Measurements from ENCODE around the gene LRRTM4.
"Not testable (repeated sequence)": the region's sequence is repeated elsewhere in the genome, so short reads cannot be mapped to it uniquely, and the experiment has no call there.

Gene LRRTM4

GRCh38 chr2:77155511-77155910, 366.7 kb downstream of the LRRTM4 start:
- no peak for DNase-seq

GRCh38 chr2:77149565-77149964, 372.6 kb downstream of the LRRTM4 start:
- DNase-seq, result no peak

GRCh38 chr2:77147153-77147552, 375.0 kb downstream of the LRRTM4 start:
- no peak for DNase-seq

- DNase-seq, result no peak
These were observed 377.4 kb downstream of the LRRTM4 start for GRCh38 chr2:77144772-77145171.

GRCh38 chr2:77142141-77142540, 380.0 kb downstream of the LRRTM4 start:
- DNase-seq, result no peak

GRCh38 chr2:77128479-77128878, 393.7 kb downstream of the LRRTM4 start:
- DNase-seq, result not testable (repeated sequence)

GRCh38 chr2:77127345-77127744, 394.8 kb downstream of the LRRTM4 start:
- DNase-seq, result no peak

- no peak for DNase-seq
These were observed 400.7 kb downstream of the LRRTM4 start for GRCh38 chr2:77121518-77121917.

GRCh38 chr2:77119333-77119732, 402.8 kb downstream of the LRRTM4 start:
- no peak for DNase-seq

GRCh38 chr2:77108915-77109314, 413.3 kb downstream of the LRRTM4 start:
- DNase-seq, result no peak

- no peak for DNase-seq
These were observed 417.2 kb downstream of the LRRTM4 start for GRCh38 chr2:77105008-77105407.

- no peak for DNase-seq
These were observed 417.6 kb downstream of the LRRTM4 start for GRCh38 chr2:77104554-77104953.

GRCh38 chr2:77102927-77103326, 419.2 kb downstream of the LRRTM4 start:
- no peak for DNase-seq

- DNase-seq, result no peak
These were observed 420.3 kb downstream of the LRRTM4 start for GRCh38 chr2:77101796-77102452.

- no peak for DNase-seq
These were observed 422.2 kb downstream of the LRRTM4 start for GRCh38 chr2:77099961-77100360.

- DNase-seq, result not testable (repeated sequence)
These were observed 426.7 kb downstream of the LRRTM4 start for GRCh38 chr2:77095525-77095924.

GRCh38 chr2:77095096-77095495, 427.1 kb downstream of the LRRTM4 start:
- no peak for DNase-seq

- not testable (repeated sequence) for DNase-seq
These were observed 433.8 kb downstream of the LRRTM4 start for GRCh38 chr2:77088424-77088823.

- no peak for DNase-seq
These were observed 434.2 kb downstream of the LRRTM4 start for GRCh38 chr2:77087987-77088414.

GRCh38 chr2:77086478-77086877, 435.7 kb downstream of the LRRTM4 start:
- no peak for DNase-seq

GRCh38 chr2:77086051-77086450, 436.1 kb downstream of the LRRTM4 start:
- no peak for DNase-seq

- DNase-seq, result no peak
These were observed 436.6 kb downstream of the LRRTM4 start for GRCh38 chr2:77085561-77085960.

- no peak for DNase-seq
These were observed 440.6 kb downstream of the LRRTM4 start for GRCh38 chr2:77081597-77081996.

GRCh38 chr2:77064324-77064723, 457.9 kb downstream of the LRRTM4 start:
- no peak for DNase-seq

- no peak for DNase-seq
These were observed 467.2 kb downstream of the LRRTM4 start for GRCh38 chr2:77054938-77055337.
